GM19043 (cell line): ENCODE results near the gene VSIR.
A peak's percentile ranks its signal among the peaks of the same experiment; 100 is the strongest.

ENCODE experiments used
- ATAC-seq: cut with Tn5 transposase; IDR thresholded peaks from one replicate; pipeline ENCODE4 v1.9.1; 2021; ENCODE audit warnings: low read depth; ENCODE audit not compliant: unreplicated experiment

Gene VSIR

GRCh38 chr10:71735709-71736569 is 37.4 kb downstream of the VSIR start:
- no peak for ATAC-seq

GRCh38 chr10:71734797-71735196 is 38.5 kb downstream of the VSIR start:
- ATAC-seq: no peak

- ATAC-seq: no peak
Measured at GRCh38 chr10:71731791-71732190, 41.5 kb downstream of the VSIR start.

- no peak for ATAC-seq
Measured at GRCh38 chr10:71729161-71729636, 44.1 kb downstream of the VSIR start.

- ATAC-seq: peak; percentile 39
Measured at GRCh38 chr10:71727738-71728737, 45.3 kb downstream of the VSIR start.

GRCh38 chr10:71727105-71727737 is 46.1 kb downstream of the VSIR start:
- peak; percentile 35 for ATAC-seq

- no peak for ATAC-seq
Measured at GRCh38 chr10:71726580-71727104, 46.7 kb downstream of the VSIR start.

GRCh38 chr10:71725998-71726579 is 47.2 kb downstream of the VSIR start:
- ATAC-seq: no peak

- no peak for ATAC-seq
Measured at GRCh38 chr10:71725249-71725648, 48.1 kb downstream of the VSIR start.

GRCh38 chr10:71724539-71724938 is 48.8 kb downstream of the VSIR start:
- no peak for ATAC-seq

- ATAC-seq: no peak
Measured at GRCh38 chr10:71723311-71723710, 50.0 kb downstream of the VSIR start.

- no peak for ATAC-seq
Measured at GRCh38 chr10:71722849-71723248, 50.5 kb downstream of the VSIR start.

GRCh38 chr10:71721313-71721712 is 52.0 kb downstream of the VSIR start:
- no peak for ATAC-seq

GRCh38 chr10:71720288-71720687 is 53.0 kb downstream of the VSIR start:
- no peak for ATAC-seq

- ATAC-seq: no peak
Measured at GRCh38 chr10:71719464-71720201, 53.7 kb downstream of the VSIR start, which contains the start of gene C10orf105. TSS of gene C10orf105 (minus strand) at chr10:71719778. CDS start at chr10:71716337, 3,441 bp downstream.

- no peak for ATAC-seq
Measured at GRCh38 chr10:71719042-71719441, 54.3 kb downstream of the VSIR start.

- no peak for ATAC-seq
Measured at GRCh38 chr10:71718165-71718698, 55.1 kb downstream of the VSIR start.

GRCh38 chr10:71717551-71717951 is 55.8 kb downstream of the VSIR start:
- ATAC-seq: no peak

GRCh38 chr10:71717056-71717455 is 56.3 kb downstream of the VSIR start:
- no peak for ATAC-seq
